Upper lobe of left lung (tissue), 6 donors: ENCODE data around the gene TENM3. TPM values are rescaled to one million over a fixed set of nuclear protein-coding genes. Genes with fewer than 3 reads are reported as not detected.

ENCODE experiments used
- ATAC-seq, 2 donors: fragments of 200-7000 bp; cut with Tn5 transposase; one replicate each; pipeline ENCODE4 v1.9.1; 2022; ENCODE audit warnings: mild to moderate bottlenecking in 2 of 2, moderate library complexity in 2 of 2; ENCODE audit not compliant: low FRiP score in 2 of 2
- DNase-seq, 2 donors: peaks; one replicate each; pipeline ENCODE4 v3.0.0-alpha.2; 2019 to 2020
- H3K27ac ChIP-seq, 4 donors: fragments of 200-600 bp; sonication (generic); one replicate each; pipeline ENCODE4 v1.5.1; 2016 to 2019
- H3K27me3 ChIP-seq, 4 donors: fragments of 200-600 bp; sonication (generic); one replicate each; pipeline ENCODE4 v1.5.1; 2017 to 2019
- H3K36me3 ChIP-seq, 4 donors: fragments of 200-600 bp; sonication (generic); one replicate each; pipeline ENCODE4 v1.5.1; 2016 to 2019
- H3K4me1 ChIP-seq, 4 donors: fragments of 200-600 bp; sonication (generic); one replicate each; pipeline ENCODE4 v1.5.1; 2018 to 2019
- H3K4me3 ChIP-seq, 4 donors: fragments of 200-600 bp; sonication (generic); one replicate each; pipeline ENCODE4 v1.5.1; 2017 to 2019; ENCODE audit warnings: mild to moderate bottlenecking in 2 of 4, moderate library complexity in 1 of 4
- H3K9me3 ChIP-seq, 4 donors: fragments of 200-600 bp; sonication (generic); one replicate each; pipeline ENCODE4 v1.5.1; 2018 to 2019
- EP300 ChIP-seq, 4 donors: sonication (generic); formaldehyde crosslinking; IDR thresholded peaks; one replicate each; pipeline ENCODE4 v1.5.1; 2017; ENCODE audit warnings: antibody characterized with exemption in 4 of 4, control low read depth in 2 of 4
- POLR2A ChIP-seq, 4 donors: fragments of 450-650 bp; IDR thresholded peaks; one replicate each; pipeline ENCODE4 v1.5.1; 2016 to 2017; ENCODE audit warnings: antibody characterized with exemption in 4 of 4, mild to moderate bottlenecking in 2 of 4
- POLR2AphosphoS5 ChIP-seq, 2 donors: sonication (generic); formaldehyde crosslinking; IDR thresholded peaks; one replicate each; pipeline ENCODE4 v1.5.1; 2017; ENCODE audit warnings: antibody characterized with exemption in 2 of 2
- WGBS, 2 donors: methylation state at CpG; one replicate each; pipeline ENCODE4 v1.1.5; 2017 to 2018; 5-methylcytosine and 5-hydroxymethylcytosine counted together
- total RNA-seq, 6 donors: library from RNA; depleted of rRNA in 4 of 6; stranded (reverse); fragments of >200 nt in 4 of 6; gene quantifications; one replicate each; pipeline versions ENCODE4 v1.1.0 to v1.2.1, GENCODE V29; 2016 to 2021
- TF ChIP-seq, protein P1 (sequence below), 6 experiments: fragments of 450-650 bp in 4 of 6; fragments of 200-600 bp in 2 of 6; sonication (generic) in 2 of 6; IDR thresholded peaks; one replicate each; pipeline ENCODE4 v1.5.1; 2016 to 2019; ENCODE audit warnings: antibody characterized with exemption in 6 of 6
- donor health status: DM: no; HTN: no; CAD: no; lungs with moderate emphysema.
- donor health status: DM: no; HTN: yes; CAD: no; lungs with severe emphysema.

The TENM3 gene
- total RNA-seq, 6 donors from 2014 or later = 0.33 to 7.1 (median 1.1) TPM

DNA sequence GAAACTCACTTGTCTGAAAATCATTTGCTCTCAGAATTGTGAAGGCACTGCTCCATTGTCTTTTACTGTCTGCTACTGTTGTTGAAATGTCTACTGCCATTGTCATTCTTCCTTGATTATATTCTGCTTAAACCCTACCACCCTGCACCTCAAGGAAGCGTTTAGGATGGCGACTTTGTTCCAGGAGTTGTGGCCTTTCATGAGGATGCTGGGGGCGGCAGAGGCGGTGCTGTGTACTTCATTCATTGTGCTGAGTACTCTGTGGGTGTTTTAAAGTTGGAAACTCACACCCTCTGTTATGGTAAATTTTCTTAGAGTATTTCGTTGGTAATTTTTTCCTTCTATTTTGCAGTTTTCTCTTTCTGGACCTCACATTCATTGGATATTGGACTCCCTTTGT is 258.9 kb downstream of the TENM3 start:
- no peak for DNase-seq
- no peaks in the 10 kb centered on the region for H3K27me3 ChIP-seq
- H3K9me3 ChIP-seq = no peaks in the 10 kb centered on the region
- H3K36me3 ChIP-seq = no peaks in the 10 kb centered on the region
- WGBS, 2 donors = 65 to 75% methylated on average over 5 of the region's 5 CpGs
- H3K4me1 ChIP-seq = no peaks in the 10 kb centered on the region
- ATAC-seq = no peak
- TF ChIP-seq POLR2A (IDR thresholded peaks at IDR 0.05) = no peak
- TF ChIP-seq POLR2AphosphoS5 (IDR thresholded peaks at IDR 0.05) = no peak
- TF ChIP-seq, protein P1, sequence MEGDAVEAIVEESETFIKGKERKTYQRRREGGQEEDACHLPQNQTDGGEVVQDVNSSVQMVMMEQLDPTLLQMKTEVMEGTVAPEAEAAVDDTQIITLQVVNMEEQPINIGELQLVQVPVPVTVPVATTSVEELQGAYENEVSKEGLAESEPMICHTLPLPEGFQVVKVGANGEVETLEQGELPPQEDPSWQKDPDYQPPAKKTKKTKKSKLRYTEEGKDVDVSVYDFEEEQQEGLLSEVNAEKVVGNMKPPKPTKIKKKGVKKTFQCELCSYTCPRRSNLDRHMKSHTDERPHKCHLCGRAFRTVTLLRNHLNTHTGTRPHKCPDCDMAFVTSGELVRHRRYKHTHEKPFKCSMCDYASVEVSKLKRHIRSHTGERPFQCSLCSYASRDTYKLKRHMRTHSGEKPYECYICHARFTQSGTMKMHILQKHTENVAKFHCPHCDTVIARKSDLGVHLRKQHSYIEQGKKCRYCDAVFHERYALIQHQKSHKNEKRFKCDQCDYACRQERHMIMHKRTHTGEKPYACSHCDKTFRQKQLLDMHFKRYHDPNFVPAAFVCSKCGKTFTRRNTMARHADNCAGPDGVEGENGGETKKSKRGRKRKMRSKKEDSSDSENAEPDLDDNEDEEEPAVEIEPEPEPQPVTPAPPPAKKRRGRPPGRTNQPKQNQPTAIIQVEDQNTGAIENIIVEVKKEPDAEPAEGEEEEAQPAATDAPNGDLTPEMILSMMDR (IDR thresholded peaks at IDR 0.05) = no peak
- TF ChIP-seq EP300 (IDR thresholded peaks at IDR 0.05) = no peak
- no peak overlapping the region for H3K4me3 ChIP-seq
- no peak overlapping the region for H3K27ac ChIP-seq

DNA sequence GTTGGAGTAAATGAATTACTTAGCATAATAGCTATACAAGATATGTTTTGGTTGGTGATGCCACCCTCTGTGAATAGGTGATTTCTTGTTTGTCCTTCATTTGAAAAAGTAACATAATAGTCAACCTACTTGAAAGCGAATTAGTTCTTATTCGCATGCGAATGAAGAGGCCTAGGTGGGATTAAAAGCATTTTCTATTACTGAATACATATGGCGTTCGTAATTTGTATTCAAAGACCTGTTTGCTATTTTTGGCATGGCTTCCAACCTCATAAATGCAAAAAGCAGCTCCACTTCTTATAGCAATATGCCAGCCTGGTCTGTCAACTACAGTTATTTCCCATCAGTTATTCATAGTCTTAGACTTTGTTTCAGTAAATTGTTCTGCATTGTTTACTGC is 261.3 kb downstream of the TENM3 start:
- no peak overlapping the region for H3K27ac ChIP-seq
- no peaks in the 10 kb centered on the region for H3K36me3 ChIP-seq
- DNase-seq (no peak), ATAC-seq (no peak)
- WGBS, 2 donors = 87 to 92% methylated on average over 5 of the region's 5 CpGs
- H3K4me3 ChIP-seq = no peak overlapping the region
- no peaks in the 10 kb centered on the region for H3K4me1 ChIP-seq
- no peaks in the 10 kb centered on the region for H3K27me3 ChIP-seq
- no peaks in the 10 kb centered on the region for H3K9me3 ChIP-seq
- TF ChIP-seq POLR2A (IDR thresholded peaks at IDR 0.05) (no peak), POLR2AphosphoS5 (IDR thresholded peaks at IDR 0.05) (no peak), EP300 (IDR thresholded peaks at IDR 0.05) (no peak)
- TF ChIP-seq, protein P1 (IDR thresholded peaks at IDR 0.05) = no peak

DNA sequence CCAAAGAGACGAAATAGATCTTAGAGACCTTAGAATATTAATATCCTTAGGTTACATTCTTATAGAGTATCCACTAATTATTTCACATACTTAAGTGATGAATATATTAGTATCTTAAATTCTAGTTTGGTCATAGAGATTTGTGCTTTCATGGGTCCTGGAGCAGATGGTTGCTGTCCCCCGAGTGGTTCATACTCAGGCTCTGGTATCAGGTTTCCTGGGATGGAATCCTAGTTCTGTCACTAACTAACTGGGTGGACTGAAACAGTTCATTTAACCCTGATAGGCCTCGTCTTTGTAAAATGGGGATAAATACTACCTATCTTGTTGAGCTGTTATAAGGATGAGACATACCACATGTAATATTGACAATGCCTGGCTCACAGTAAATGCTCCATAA is 264.6 kb downstream of the TENM3 start:
- no peak overlapping the region for H3K4me3 ChIP-seq
- no peaks in the 10 kb centered on the region for H3K4me1 ChIP-seq
- no peak for ATAC-seq
- no peaks in the 10 kb centered on the region for H3K36me3 ChIP-seq
- H3K9me3 ChIP-seq = no peaks in the 10 kb centered on the region
- H3K27me3 ChIP-seq = no peaks in the 10 kb centered on the region
- TF ChIP-seq POLR2AphosphoS5 (IDR thresholded peaks at IDR 0.05) = no peak
- no peak for TF ChIP-seq EP300 (IDR thresholded peaks at IDR 0.05)
- TF ChIP-seq POLR2A (IDR thresholded peaks at IDR 0.05) = no peak
- TF ChIP-seq, protein P1 (IDR thresholded peaks at IDR 0.05) = no peak
- no peak overlapping the region for H3K27ac ChIP-seq
- DNase-seq = no peak
- WGBS, 2 donors = 63 to 79% methylated on average over 3 of the region's 3 CpGs

DNA sequence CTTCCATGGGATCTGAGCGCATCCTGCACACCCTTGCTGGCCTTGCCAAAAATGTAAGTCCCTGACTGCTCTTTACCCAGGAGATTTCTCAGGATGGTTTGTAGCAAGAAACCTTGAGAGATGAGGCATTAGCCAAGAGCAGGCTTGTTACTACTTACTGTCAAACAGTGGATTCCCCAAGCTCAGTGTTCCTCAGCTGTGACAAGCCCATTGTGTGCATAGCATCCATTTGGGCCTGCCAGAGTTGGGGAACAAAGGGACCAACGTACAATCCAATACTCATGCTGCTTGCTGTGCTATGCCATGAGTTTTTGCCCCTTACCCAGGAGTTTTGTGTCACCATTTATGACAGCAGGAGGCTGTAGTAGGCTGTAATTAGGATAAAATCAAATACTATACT is 267.6 kb downstream of the TENM3 start:
- Histone ChIP-seq H3K4me1 (no peaks in the 10 kb centered on the region), H3K36me3 (no peaks in the 10 kb centered on the region), H3K9me3 (no peaks in the 10 kb centered on the region), H3K4me3 (no peak overlapping the region), H3K27me3 (no peaks in the 10 kb centered on the region), H3K27ac (no peak overlapping the region)
- no peak for DNase-seq
- no peak for ATAC-seq
- TF ChIP-seq POLR2AphosphoS5 (IDR thresholded peaks at IDR 0.05) (no peak), POLR2A (IDR thresholded peaks at IDR 0.05) (no peak), EP300 (IDR thresholded peaks at IDR 0.05) (no peak)
- 85 to 90% methylated on average over 2 of the region's 2 CpGs for WGBS, 2 donors

GRCh38 chr4:182513587-182514291 is 270.5 kb downstream of the TENM3 start:
- no peak for ATAC-seq

More at GRCh38 chr4:182513587-182514291, 270.5 kb downstream of the TENM3 start:
- TF ChIP-seq POLR2AphosphoS5 (IDR thresholded peaks at IDR 0.05) (no peak), EP300 (IDR thresholded peaks at IDR 0.05) (no peak), POLR2A (IDR thresholded peaks at IDR 0.05) (no peak)
- TF ChIP-seq, protein P1 (IDR thresholded peaks at IDR 0.05) = no peak
- Histone ChIP-seq H3K36me3 (no peaks in the 10 kb centered on the region), H3K4me3 (no peak overlapping the region), H3K27ac (no peak overlapping the region), H3K4me1 (no peaks in the 10 kb centered on the region), H3K9me3 (no peaks in the 10 kb centered on the region), H3K27me3 (no peaks in the 10 kb centered on the region)
- DNase-seq = no peak
- 62 to 65% methylated on average over 6 of the region's 6 CpGs for WGBS, 2 donors
